ENCODE measurements around the gene AOPEP. TPM values are rescaled to one million over a fixed set of nuclear protein-coding genes. Genes with fewer than 3 reads are reported as not detected.

AOPEP gene
- total RNA-seq, 1 donor from 2014 or later: 16.6 TPM

DNA sequence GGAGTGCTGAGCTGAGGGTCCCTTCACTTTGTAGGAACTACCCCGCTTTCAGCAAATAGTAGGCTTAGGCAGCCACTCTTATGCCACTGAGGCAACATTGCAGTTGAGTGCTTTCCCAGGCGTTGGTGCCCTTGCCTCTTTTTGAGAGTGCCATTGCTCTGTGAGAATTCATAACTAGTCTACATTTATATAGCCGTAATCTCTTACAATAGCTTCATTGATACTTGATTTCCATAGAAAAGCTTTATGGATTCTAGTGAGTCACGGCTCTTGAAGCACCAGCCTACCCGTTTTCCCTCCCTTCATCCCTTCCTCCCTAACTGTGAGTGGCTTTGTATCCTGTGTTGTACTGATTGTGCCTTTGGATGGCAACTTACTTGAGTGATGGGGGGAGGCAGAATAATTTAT, 283.9 kb downstream of the AOPEP start:
- no peaks in the 10 kb centered on the region for H3K9me3 ChIP-seq (ENCODE audit: low read depth)
- no peak overlapping the region for H3K4me3 ChIP-seq
- H3K27ac Mint-ChIP-seq: no peak overlapping the region
- no peak for DNase-seq (ENCODE audit: low spot score)
- H3K27me3 Mint-ChIP-seq (ENCODE audit: insufficient read depth, low read depth): peaks cover 2% of the 10 kb centered on the region
- no peak overlapping the region for H3K27ac ChIP-seq
- peaks cover 8% of the 10 kb centered on the region for H4K20me1 ChIP-seq (ENCODE audit: low read depth)
- peaks cover 35% of the 10 kb centered on the region for H3K4me1 Mint-ChIP-seq
- H2AFZ ChIP-seq (replicated peaks): no peak overlapping the region
- peaks cover 21% of the 10 kb centered on the region for H3K36me3 Mint-ChIP-seq
- peaks cover 13% of the 10 kb centered on the region for H3K27me3 ChIP-seq
- no peak overlapping the region for H3K4me2 ChIP-seq
- H3F3A ChIP-seq (ENCODE audit: low read depth): peaks cover 17% of the 10 kb centered on the region
- H3K79me2 ChIP-seq (ENCODE audit: low read depth): no peaks in the 10 kb centered on the region
- no peaks in the 10 kb centered on the region for H3K4me1 ChIP-seq
- TF ChIP-seq EZH2 (IDR thresholded peaks at IDR 0.05) (no peak), CTCF (IDR thresholded peaks at IDR 0.05) (no peak), EZH2phosphoT487 (IDR thresholded peaks at IDR 0.05) (no peak)
- H3K4me3 Mint-ChIP-seq: no peak overlapping the region
- H3K9me3 Mint-ChIP-seq: no peaks in the 10 kb centered on the region
- H3K9ac ChIP-seq: no peak overlapping the region
- no peaks in the 10 kb centered on the region for H3K36me3 ChIP-seq

GRCh38 chr9:95012035-95012708, 285.7 kb downstream of the AOPEP start:
- Mint-ChIP-seq H3K4me3 (no peak overlapping the region), H3K36me3 (peaks cover 21% of the 10 kb centered on the region), H3K27ac (no peak overlapping the region), H3K27me3 (ENCODE audit: insufficient read depth, low read depth) (peaks cover 2% of the 10 kb centered on the region), H3K4me1 (peaks cover 20% of the 10 kb centered on the region), H3K9me3 (no peaks in the 10 kb centered on the region)
- Histone ChIP-seq H3K27ac (no peak overlapping the region), H3F3A (ENCODE audit: low read depth) (peaks cover 5% of the 10 kb centered on the region), H2AFZ (replicated peaks) (no peak overlapping the region), H3K36me3 (no peaks in the 10 kb centered on the region), H3K4me1 (no peaks in the 10 kb centered on the region), H3K9ac (no peak overlapping the region), H3K9me3 (ENCODE audit: low read depth) (no peaks in the 10 kb centered on the region), H3K79me2 (ENCODE audit: low read depth) (no peaks in the 10 kb centered on the region), H3K4me3 (no peak overlapping the region), H3K4me2 (no peak overlapping the region), H4K20me1 (ENCODE audit: low read depth) (peaks cover 8% of the 10 kb centered on the region), H3K27me3 (no peaks in the 10 kb centered on the region)
- no peak for DNase-seq (ENCODE audit: low spot score)
- TF ChIP-seq EZH2 (IDR thresholded peaks at IDR 0.05): no peak
- TF ChIP-seq EZH2phosphoT487 (IDR thresholded peaks at IDR 0.05): no peak
- no peak for TF ChIP-seq CTCF (IDR thresholded peaks at IDR 0.05)

GRCh38 chr9:95012902-95013301, 286.4 kb downstream of the AOPEP start:
- H3K4me3 Mint-ChIP-seq: no peak overlapping the region
- no peak overlapping the region for H3K4me3 ChIP-seq

More at GRCh38 chr9:95012902-95013301, 286.4 kb downstream of the AOPEP start:
- Mint-ChIP-seq H3K27ac (no peak overlapping the region), H3K36me3 (peaks cover 26% of the 10 kb centered on the region), H3K9me3 (no peaks in the 10 kb centered on the region), H3K4me1 (peaks cover 16% of the 10 kb centered on the region), H3K27me3 (ENCODE audit: insufficient read depth, low read depth) (peaks cover 2% of the 10 kb centered on the region)
- Histone ChIP-seq H3K79me2 (ENCODE audit: low read depth) (no peaks in the 10 kb centered on the region), H3K36me3 (no peaks in the 10 kb centered on the region), H3K27ac (no peak overlapping the region), H3K4me2 (no peak overlapping the region), H3F3A (ENCODE audit: low read depth) (no peaks in the 10 kb centered on the region), H3K4me1 (no peaks in the 10 kb centered on the region), H3K9me3 (ENCODE audit: low read depth) (no peaks in the 10 kb centered on the region), H3K9ac (no peak overlapping the region), H4K20me1 (ENCODE audit: low read depth) (peaks cover 8% of the 10 kb centered on the region), H3K27me3 (no peaks in the 10 kb centered on the region), H2AFZ (replicated peaks) (no peak overlapping the region)
- no peak for DNase-seq (ENCODE audit: low spot score)
- TF ChIP-seq EZH2 (IDR thresholded peaks at IDR 0.05): no peak
- no peak for TF ChIP-seq EZH2phosphoT487 (IDR thresholded peaks at IDR 0.05)
- TF ChIP-seq CTCF (IDR thresholded peaks at IDR 0.05): no peak
